Upper lobe of left lung (tissue), 6 donors: Measurements from ENCODE around the gene TYW5. TPM values are rescaled to one million over a fixed set of nuclear protein-coding genes. Genes with fewer than 3 reads are reported as not detected.
A peak's percentile ranks its signal among the peaks of the same experiment; 100 is the strongest.

Source experiments
- ATAC-seq, 2 donors: fragments of 200-7000 bp; cut with Tn5 transposase; one replicate each; pipeline ENCODE4 v1.9.1; 2022; ENCODE audit warnings: mild to moderate bottlenecking in 2 of 2, moderate library complexity in 2 of 2; ENCODE audit not compliant: low FRiP score in 2 of 2
- DNase-seq, 2 donors: peaks; one replicate each; pipeline ENCODE4 v3.0.0-alpha.2; 2019 to 2020
- H3K27ac ChIP-seq, 4 donors: fragments of 200-600 bp; sonication (generic); one replicate each; pipeline ENCODE4 v1.5.1; 2016 to 2019
- H3K27me3 ChIP-seq, 4 donors: fragments of 200-600 bp; sonication (generic); one replicate each; pipeline ENCODE4 v1.5.1; 2017 to 2019
- H3K36me3 ChIP-seq, 4 donors: fragments of 200-600 bp; sonication (generic); one replicate each; pipeline ENCODE4 v1.5.1; 2016 to 2019
- H3K4me1 ChIP-seq, 4 donors: fragments of 200-600 bp; sonication (generic); one replicate each; pipeline ENCODE4 v1.5.1; 2018 to 2019
- H3K4me3 ChIP-seq, 4 donors: fragments of 200-600 bp; sonication (generic); one replicate each; pipeline ENCODE4 v1.5.1; 2017 to 2019; ENCODE audit warnings: mild to moderate bottlenecking in 2 of 4, moderate library complexity in 1 of 4
- H3K9me3 ChIP-seq, 4 donors: fragments of 200-600 bp; sonication (generic); one replicate each; pipeline ENCODE4 v1.5.1; 2018 to 2019
- EP300 ChIP-seq, 4 donors: sonication (generic); formaldehyde crosslinking; IDR thresholded peaks; one replicate each; pipeline ENCODE4 v1.5.1; 2017; ENCODE audit warnings: antibody characterized with exemption in 4 of 4, control low read depth in 2 of 4
- POLR2A ChIP-seq, 4 donors: fragments of 450-650 bp; IDR thresholded peaks; one replicate each; pipeline ENCODE4 v1.5.1; 2016 to 2017; ENCODE audit warnings: antibody characterized with exemption in 4 of 4, mild to moderate bottlenecking in 2 of 4
- POLR2AphosphoS5 ChIP-seq, 2 donors: sonication (generic); formaldehyde crosslinking; IDR thresholded peaks; one replicate each; pipeline ENCODE4 v1.5.1; 2017; ENCODE audit warnings: antibody characterized with exemption in 2 of 2
- WGBS, 2 donors: methylation state at CpG; one replicate each; pipeline ENCODE4 v1.1.5; 2017 to 2018; 5-methylcytosine and 5-hydroxymethylcytosine counted together
- total RNA-seq, 6 donors: library from RNA; depleted of rRNA in 4 of 6; stranded (reverse); fragments of >200 nt in 4 of 6; gene quantifications; one replicate each; pipeline versions ENCODE4 v1.1.0 to v1.2.1, GENCODE V29; 2016 to 2021
- TF ChIP-seq, protein P1 (sequence below), 6 experiments: fragments of 450-650 bp in 4 of 6; fragments of 200-600 bp in 2 of 6; sonication (generic) in 2 of 6; IDR thresholded peaks; one replicate each; pipeline ENCODE4 v1.5.1; 2016 to 2019; ENCODE audit warnings: antibody characterized with exemption in 6 of 6
- donor health status: DM: no; HTN: no; CAD: no; lungs with moderate emphysema.
- donor health status: DM: no; HTN: yes; CAD: no; lungs with severe emphysema.

The TYW5 gene, protein sequence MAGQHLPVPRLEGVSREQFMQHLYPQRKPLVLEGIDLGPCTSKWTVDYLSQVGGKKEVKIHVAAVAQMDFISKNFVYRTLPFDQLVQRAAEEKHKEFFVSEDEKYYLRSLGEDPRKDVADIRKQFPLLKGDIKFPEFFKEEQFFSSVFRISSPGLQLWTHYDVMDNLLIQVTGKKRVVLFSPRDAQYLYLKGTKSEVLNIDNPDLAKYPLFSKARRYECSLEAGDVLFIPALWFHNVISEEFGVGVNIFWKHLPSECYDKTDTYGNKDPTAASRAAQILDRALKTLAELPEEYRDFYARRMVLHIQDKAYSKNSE
- total RNA-seq = 10 to 100 TPM in 2 of 6 donors, 1 to 10 TPM in 4; 3.1 to 17.8 (median 7.2) TPM

GRCh38 chr2:199955339-199956061 lies at the start of gene TYW5, which contains the start of gene MAIP1:
TSS of gene TYW5 (minus strand) at chr2:199955491. CDS start at chr2:199955470, 21 bp downstream.
TSS of gene MAIP1 (plus strand) at chr2:199955582. CDS start at chr2:199955799, 217 bp downstream.
- DNase-seq (peak; percentile 86 to 92), ATAC-seq (peak; percentile 97 to 98)
- Histone ChIP-seq H3K27me3 (no peaks in the 10 kb centered on the region), H3K36me3 (peaks cover 0 to 18% (median 9%) of the 10 kb centered on the region in 4 donors), H3K9me3 (peaks cover 0 to 6% (median 0%) of the 10 kb centered on the region in 4 donors), H3K4me3 (peak within 1 kb of the TSS; percentile 81 to 100 (median 94)), H3K27ac (peak within 1 kb of the TSS; percentile 90 to 97 (median 95)), H3K4me1 (peaks cover 27 to 49% (median 35%) of the 10 kb centered on the region in 4 donors)
- TF ChIP-seq, protein P1, sequence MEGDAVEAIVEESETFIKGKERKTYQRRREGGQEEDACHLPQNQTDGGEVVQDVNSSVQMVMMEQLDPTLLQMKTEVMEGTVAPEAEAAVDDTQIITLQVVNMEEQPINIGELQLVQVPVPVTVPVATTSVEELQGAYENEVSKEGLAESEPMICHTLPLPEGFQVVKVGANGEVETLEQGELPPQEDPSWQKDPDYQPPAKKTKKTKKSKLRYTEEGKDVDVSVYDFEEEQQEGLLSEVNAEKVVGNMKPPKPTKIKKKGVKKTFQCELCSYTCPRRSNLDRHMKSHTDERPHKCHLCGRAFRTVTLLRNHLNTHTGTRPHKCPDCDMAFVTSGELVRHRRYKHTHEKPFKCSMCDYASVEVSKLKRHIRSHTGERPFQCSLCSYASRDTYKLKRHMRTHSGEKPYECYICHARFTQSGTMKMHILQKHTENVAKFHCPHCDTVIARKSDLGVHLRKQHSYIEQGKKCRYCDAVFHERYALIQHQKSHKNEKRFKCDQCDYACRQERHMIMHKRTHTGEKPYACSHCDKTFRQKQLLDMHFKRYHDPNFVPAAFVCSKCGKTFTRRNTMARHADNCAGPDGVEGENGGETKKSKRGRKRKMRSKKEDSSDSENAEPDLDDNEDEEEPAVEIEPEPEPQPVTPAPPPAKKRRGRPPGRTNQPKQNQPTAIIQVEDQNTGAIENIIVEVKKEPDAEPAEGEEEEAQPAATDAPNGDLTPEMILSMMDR (IDR thresholded peaks at IDR 0.05) = peak in 5 of 6 experiments; percentile 6 to 44 (median 25)
- TF ChIP-seq EP300 (IDR thresholded peaks at IDR 0.05) (no peak), POLR2A (IDR thresholded peaks at IDR 0.05) (peak in 3 of 4 donors; percentile 50 to 84 (median 57)), POLR2AphosphoS5 (IDR thresholded peaks at IDR 0.05) (peak; percentile 57 to 70)
- 0% methylated on average over 16 to 64 of the region's 64 CpGs for WGBS, 2 donors

DNA sequence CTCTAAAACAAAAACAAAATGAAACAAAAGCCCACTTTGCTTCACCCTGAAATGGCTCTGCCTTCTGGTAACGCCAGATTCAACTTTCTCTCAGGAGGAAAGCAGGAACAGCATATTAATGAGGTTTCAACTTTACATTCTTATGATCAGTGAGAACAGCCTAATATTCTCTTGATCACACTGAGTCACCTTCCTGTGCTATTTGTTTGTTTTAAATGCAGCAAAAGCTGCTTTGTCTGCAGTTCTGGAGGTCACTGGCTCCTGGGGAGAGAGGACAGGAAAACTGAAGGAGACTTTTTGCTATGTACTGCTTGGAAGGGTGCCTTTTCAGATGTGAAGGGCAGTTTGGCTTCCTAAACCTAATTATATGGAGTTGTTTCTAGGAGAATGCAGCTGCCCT lies 48.2 kb upstream of the TYW5 start:
- Histone ChIP-seq H3K9me3 (no peaks in the 10 kb centered on the region), H3K36me3 (no peaks in the 10 kb centered on the region), H3K27ac (no peak overlapping the region), H3K4me1 (no peaks in the 10 kb centered on the region), H3K27me3 (no peaks in the 10 kb centered on the region), H3K4me3 (no peak overlapping the region)
- DNase-seq (no peak), ATAC-seq (no peak)
- 76% methylated on average over 1 of the region's 1 CpG for WGBS, 2 donors
- TF ChIP-seq POLR2AphosphoS5 (IDR thresholded peaks at IDR 0.05) (no peak), POLR2A (IDR thresholded peaks at IDR 0.05) (no peak), EP300 (IDR thresholded peaks at IDR 0.05) (no peak)
- TF ChIP-seq, protein P1 (IDR thresholded peaks at IDR 0.05) = no peak

- no peak for TF ChIP-seq POLR2AphosphoS5 (IDR thresholded peaks at IDR 0.05)
- no peak for TF ChIP-seq POLR2A (IDR thresholded peaks at IDR 0.05)
- no peak for TF ChIP-seq EP300 (IDR thresholded peaks at IDR 0.05)
- TF ChIP-seq, protein P1 (IDR thresholded peaks at IDR 0.05) = no peak
- Histone ChIP-seq H3K36me3 (no peaks in the 10 kb centered on the region), H3K4me3 (no peak overlapping the region), H3K27me3 (no peaks in the 10 kb centered on the region), H3K27ac (no peak overlapping the region), H3K9me3 (no peaks in the 10 kb centered on the region), H3K4me1 (no peaks in the 10 kb centered on the region)
- no peak for DNase-seq
- 44 to 68% methylated on average over 2 of the region's 2 CpGs for WGBS, 2 donors
- no peak for ATAC-seq
Observed at GRCh38 chr2:200000444-200001163, 45.3 kb upstream of the TYW5 start.

DNA sequence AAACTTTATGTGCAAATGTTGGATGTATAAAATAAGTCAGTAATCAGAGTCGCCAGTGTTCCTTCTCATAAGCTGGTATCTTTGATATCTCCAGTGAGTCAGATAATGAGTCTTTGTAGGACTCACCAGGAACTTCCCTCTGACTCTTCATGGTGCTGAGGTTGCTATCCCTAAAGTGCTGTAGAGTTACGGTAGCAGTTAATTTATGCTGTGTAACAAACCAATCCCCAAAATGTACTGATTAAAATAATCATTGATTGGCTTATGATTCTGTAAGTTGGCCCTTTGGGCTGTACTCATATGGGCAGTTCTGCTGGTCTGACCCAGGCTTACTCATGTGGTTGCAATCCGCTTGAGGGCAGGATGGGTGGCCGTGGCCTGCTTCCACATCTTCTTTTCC lies 43.9 kb upstream of the TYW5 start:
- no peaks in the 10 kb centered on the region for H3K4me1 ChIP-seq
- ATAC-seq = no peak

More for the DNA sequence above, 43.9 kb upstream of the TYW5 start:
- WGBS, 2 donors = 91 to 93% methylated on average over 4 of the region's 4 CpGs
- DNase-seq = no peak
- H3K27me3 ChIP-seq = no peaks in the 10 kb centered on the region
- H3K4me3 ChIP-seq = no peak overlapping the region
- no peak overlapping the region for H3K27ac ChIP-seq
- no peaks in the 10 kb centered on the region for H3K9me3 ChIP-seq
- H3K36me3 ChIP-seq = no peaks in the 10 kb centered on the region
- TF ChIP-seq POLR2A (IDR thresholded peaks at IDR 0.05) = no peak
- TF ChIP-seq EP300 (IDR thresholded peaks at IDR 0.05) = no peak
- TF ChIP-seq, protein P1 (IDR thresholded peaks at IDR 0.05) = no peak
- no peak for TF ChIP-seq POLR2AphosphoS5 (IDR thresholded peaks at IDR 0.05)
